Measurements from ENCODE around the gene HMGXB4. TPM values are rescaled to one million over a fixed set of nuclear protein-coding genes. Genes with fewer than 3 reads are reported as not detected.

The HMGXB4 gene
- total and polyA plus RNA-seq, 2 experiments from 2014 or later, result 34.7 to 64.9 TPM

DNA sequence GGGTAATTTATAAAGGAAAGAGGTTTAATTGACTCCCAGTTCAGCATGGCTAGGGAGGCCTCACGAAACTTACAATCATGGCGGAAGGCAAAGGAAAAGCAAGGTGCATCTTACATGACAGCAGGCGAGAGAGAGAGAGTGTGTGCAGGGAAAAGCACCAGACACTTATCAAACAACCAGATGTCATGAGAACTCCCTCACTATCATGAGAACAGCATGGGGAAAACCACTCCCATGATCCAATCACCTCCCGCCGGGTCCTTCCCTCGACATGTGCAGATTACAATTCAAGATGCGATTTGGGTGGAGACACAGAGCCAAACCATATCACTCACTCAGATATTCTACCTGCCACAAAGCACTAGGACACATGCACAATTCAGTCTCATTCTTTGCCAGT is 48.1 kb upstream of the HMGXB4 start:
- Histone ChIP-seq H4K20me1 (replicated peaks; ENCODE audit: insufficient read depth) (no peaks in the 10 kb centered on the region), H3K4me2 (no peak overlapping the region), H3K9me2 (ENCODE audit: insufficient read depth) (peaks cover 9% of the 10 kb centered on the region), H3K79me2 (replicated peaks; ENCODE audit: insufficient read depth) (no peaks in the 10 kb centered on the region), H3F3A (replicated peaks; ENCODE audit: low read depth) (no peaks in the 10 kb centered on the region), H3K4me1 (ENCODE audit: insufficient read depth) (no peaks in the 10 kb centered on the region), H3K4me3 (no peak overlapping the region), H3K27ac (ENCODE audit: low read depth) (no peak overlapping the region), H3K36me3 (ENCODE audit: insufficient read depth) (no peaks in the 10 kb centered on the region), H3K27me3 (ENCODE audit: insufficient read depth) (no peaks in the 10 kb centered on the region), H2AFZ (no peak overlapping the region)
- Mint-ChIP-seq H3K27ac (no peak overlapping the region), H3K27me3 (ENCODE audit: insufficient read depth, low read depth, poor library complexity) (no peaks in the 10 kb centered on the region), H3K36me3 (ENCODE audit: low read depth) (no peaks in the 10 kb centered on the region), H3K4me3 (no peak overlapping the region), H3K9me3 (0 out of 3 replicates have a peak, but pooled peaks cover 3% of the 10 kb centered on the region), H3K4me1 (peaks cover 2% of the 10 kb centered on the region; the same call in 2 of the 3 replicates)
- DNase-seq (ENCODE audit: low spot score) (no peak), ATAC-seq (no peak)
- no peak for TF ChIP-seq ZNF114 (CRISPR knock-in tag; IDR thresholded peaks at IDR 0.05)
- no peak for TF ChIP-seq JUNB (IDR thresholded peaks at IDR 0.05; ENCODE audit: unreplicated experiment)
- TF ChIP-seq, protein P1, sequence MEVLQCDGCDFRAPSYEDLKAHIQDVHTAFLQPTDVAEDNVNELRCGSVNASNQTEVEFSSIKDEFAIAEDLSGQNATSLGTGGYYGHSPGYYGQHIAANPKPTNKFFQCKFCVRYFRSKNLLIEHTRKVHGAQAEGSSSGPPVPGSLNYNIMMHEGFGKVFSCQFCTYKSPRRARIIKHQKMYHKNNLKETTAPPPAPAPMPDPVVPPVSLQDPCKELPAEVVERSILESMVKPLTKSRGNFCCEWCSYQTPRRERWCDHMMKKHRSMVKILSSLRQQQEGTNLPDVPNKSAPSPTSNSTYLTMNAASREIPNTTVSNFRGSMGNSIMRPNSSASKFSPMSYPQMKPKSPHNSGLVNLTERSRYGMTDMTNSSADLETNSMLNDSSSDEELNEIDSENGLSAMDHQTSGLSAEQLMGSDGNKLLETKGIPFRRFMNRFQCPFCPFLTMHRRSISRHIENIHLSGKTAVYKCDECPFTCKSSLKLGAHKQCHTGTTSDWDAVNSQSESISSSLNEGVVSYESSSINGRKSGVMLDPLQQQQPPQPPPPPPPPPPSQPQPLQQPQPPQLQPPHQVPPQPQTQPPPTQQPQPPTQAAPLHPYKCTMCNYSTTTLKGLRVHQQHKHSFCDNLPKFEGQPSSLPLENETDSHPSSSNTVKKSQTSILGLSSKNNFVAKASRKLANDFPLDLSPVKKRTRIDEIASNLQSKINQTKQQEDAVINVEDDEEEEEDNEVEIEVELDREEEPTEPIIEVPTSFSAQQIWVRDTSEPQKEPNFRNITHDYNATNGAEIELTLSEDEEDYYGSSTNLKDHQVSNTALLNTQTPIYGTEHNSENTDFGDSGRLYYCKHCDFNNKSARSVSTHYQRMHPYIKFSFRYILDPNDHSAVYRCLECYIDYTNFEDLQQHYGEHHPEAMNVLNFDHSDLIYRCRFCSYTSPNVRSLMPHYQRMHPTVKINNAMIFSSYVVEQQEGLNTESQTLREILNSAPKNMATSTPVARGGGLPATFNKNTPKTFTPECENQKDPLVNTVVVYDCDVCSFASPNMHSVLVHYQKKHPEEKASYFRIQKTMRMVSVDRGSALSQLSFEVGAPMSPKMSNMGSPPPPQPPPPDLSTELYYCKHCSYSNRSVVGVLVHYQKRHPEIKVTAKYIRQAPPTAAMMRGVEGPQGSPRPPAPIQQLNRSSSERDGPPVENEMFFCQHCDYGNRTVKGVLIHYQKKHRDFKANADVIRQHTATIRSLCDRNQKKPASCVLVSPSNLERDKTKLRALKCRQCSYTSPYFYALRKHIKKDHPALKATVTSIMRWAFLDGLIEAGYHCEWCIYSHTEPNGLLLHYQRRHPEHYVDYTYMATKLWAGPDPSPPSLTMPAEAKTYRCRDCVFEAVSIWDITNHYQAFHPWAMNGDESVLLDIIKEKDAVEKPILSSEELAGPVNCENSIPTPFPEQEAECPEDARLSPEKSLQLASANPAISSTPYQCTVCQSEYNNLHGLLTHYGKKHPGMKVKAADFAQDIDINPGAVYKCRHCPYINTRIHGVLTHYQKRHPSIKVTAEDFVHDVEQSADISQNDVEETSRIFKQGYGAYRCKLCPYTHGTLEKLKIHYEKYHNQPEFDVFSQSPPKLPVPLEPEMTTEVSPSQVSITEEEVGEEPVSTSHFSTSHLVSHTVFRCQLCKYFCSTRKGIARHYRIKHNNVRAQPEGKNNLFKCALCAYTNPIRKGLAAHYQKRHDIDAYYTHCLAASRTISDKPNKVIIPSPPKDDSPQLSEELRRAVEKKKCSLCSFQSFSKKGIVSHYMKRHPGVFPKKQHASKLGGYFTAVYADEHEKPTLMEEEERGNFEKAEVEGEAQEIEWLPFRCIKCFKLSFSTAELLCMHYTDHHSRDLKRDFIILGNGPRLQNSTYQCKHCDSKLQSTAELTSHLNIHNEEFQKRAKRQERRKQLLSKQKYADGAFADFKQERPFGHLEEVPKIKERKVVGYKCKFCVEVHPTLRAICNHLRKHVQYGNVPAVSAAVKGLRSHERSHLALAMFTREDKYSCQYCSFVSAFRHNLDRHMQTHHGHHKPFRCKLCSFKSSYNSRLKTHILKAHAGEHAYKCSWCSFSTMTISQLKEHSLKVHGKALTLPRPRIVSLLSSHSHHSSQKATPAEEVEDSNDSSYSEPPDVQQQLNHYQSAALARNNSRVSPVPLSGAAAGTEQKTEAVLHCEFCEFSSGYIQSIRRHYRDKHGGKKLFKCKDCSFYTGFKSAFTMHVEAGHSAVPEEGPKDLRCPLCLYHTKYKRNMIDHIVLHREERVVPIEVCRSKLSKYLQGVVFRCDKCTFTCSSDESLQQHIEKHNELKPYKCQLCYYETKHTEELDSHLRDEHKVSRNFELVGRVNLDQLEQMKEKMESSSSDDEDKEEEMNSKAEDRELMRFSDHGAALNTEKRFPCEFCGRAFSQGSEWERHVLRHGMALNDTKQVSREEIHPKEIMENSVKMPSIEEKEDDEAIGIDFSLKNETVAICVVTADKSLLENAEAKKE (CRISPR knock-in tag; IDR thresholded peaks at IDR 0.05), result no peak
- TF ChIP-seq NANOG (IDR thresholded peaks at IDR 0.05; ENCODE audit: borderline replicate concordance), result no peak
- no peak for TF ChIP-seq POLR2AphosphoS5 (IDR thresholded peaks at IDR 0.05; ENCODE audit: low read depth)
- no peak for TF ChIP-seq EZH2 (IDR thresholded peaks at IDR 0.05; ENCODE audit: low read depth, unreplicated experiment)
- TF ChIP-seq EZH2phosphoT487 (IDR thresholded peaks at IDR 0.05; ENCODE audit: unreplicated experiment), result no peak
- TF ChIP-seq, protein P2, sequence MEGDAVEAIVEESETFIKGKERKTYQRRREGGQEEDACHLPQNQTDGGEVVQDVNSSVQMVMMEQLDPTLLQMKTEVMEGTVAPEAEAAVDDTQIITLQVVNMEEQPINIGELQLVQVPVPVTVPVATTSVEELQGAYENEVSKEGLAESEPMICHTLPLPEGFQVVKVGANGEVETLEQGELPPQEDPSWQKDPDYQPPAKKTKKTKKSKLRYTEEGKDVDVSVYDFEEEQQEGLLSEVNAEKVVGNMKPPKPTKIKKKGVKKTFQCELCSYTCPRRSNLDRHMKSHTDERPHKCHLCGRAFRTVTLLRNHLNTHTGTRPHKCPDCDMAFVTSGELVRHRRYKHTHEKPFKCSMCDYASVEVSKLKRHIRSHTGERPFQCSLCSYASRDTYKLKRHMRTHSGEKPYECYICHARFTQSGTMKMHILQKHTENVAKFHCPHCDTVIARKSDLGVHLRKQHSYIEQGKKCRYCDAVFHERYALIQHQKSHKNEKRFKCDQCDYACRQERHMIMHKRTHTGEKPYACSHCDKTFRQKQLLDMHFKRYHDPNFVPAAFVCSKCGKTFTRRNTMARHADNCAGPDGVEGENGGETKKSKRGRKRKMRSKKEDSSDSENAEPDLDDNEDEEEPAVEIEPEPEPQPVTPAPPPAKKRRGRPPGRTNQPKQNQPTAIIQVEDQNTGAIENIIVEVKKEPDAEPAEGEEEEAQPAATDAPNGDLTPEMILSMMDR (conservative IDR thresholded peaks at IDR 0.05; ENCODE audit: low read depth in 2 of 2), result no peak
- TF ChIP-seq, protein P3, sequence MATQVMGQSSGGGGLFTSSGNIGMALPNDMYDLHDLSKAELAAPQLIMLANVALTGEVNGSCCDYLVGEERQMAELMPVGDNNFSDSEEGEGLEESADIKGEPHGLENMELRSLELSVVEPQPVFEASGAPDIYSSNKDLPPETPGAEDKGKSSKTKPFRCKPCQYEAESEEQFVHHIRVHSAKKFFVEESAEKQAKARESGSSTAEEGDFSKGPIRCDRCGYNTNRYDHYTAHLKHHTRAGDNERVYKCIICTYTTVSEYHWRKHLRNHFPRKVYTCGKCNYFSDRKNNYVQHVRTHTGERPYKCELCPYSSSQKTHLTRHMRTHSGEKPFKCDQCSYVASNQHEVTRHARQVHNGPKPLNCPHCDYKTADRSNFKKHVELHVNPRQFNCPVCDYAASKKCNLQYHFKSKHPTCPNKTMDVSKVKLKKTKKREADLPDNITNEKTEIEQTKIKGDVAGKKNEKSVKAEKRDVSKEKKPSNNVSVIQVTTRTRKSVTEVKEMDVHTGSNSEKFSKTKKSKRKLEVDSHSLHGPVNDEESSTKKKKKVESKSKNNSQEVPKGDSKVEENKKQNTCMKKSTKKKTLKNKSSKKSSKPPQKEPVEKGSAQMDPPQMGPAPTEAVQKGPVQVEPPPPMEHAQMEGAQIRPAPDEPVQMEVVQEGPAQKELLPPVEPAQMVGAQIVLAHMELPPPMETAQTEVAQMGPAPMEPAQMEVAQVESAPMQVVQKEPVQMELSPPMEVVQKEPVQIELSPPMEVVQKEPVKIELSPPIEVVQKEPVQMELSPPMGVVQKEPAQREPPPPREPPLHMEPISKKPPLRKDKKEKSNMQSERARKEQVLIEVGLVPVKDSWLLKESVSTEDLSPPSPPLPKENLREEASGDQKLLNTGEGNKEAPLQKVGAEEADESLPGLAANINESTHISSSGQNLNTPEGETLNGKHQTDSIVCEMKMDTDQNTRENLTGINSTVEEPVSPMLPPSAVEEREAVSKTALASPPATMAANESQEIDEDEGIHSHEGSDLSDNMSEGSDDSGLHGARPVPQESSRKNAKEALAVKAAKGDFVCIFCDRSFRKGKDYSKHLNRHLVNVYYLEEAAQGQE (IDR thresholded peaks at IDR 0.05; ENCODE audit: unreplicated experiment), result no peak
- no peak for TF ChIP-seq CREB1 (CRISPR knock-in tag; IDR thresholded peaks at IDR 0.05; ENCODE audit: low read depth)
- TF ChIP-seq, protein P4, sequence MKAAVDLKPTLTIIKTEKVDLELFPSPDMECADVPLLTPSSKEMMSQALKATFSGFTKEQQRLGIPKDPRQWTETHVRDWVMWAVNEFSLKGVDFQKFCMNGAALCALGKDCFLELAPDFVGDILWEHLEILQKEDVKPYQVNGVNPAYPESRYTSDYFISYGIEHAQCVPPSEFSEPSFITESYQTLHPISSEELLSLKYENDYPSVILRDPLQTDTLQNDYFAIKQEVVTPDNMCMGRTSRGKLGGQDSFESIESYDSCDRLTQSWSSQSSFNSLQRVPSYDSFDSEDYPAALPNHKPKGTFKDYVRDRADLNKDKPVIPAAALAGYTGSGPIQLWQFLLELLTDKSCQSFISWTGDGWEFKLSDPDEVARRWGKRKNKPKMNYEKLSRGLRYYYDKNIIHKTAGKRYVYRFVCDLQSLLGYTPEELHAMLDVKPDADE (IDR thresholded peaks at IDR 0.05), result no peak
- no peak for TF ChIP-seq ZNF331 (CRISPR knock-in tag; IDR thresholded peaks at IDR 0.05; ENCODE audit: low read depth)
- TF ChIP-seq STAT1 (IDR thresholded peaks at IDR 0.05; ENCODE audit: unreplicated experiment), result no peak
